Duodenal mucosa (tissue), 2 donors: Measurements from ENCODE around the gene TM9SF4.
"Not testable (repeated sequence)": the region's sequence is repeated elsewhere in the genome, so short reads cannot be mapped to it uniquely, and the experiment has no call there.

Experiments used
- H3K27ac ChIP-seq: one replicate; pipeline ENCODE4 v1.7.0; 2013; ENCODE audit warnings: low read depth, low read length
- H3K27me3 ChIP-seq, 2 donors: one replicate each; pipeline ENCODE4 v1.7.0; 2013; ENCODE audit warnings: low read length in 2 of 2, control low read depth in 1 of 2; ENCODE audit not compliant: insufficient read depth in 2 of 2, control insufficient read depth in 1 of 2
- H3K36me3 ChIP-seq, 2 donors: one replicate each; pipeline ENCODE4 v1.7.0; 2013; ENCODE audit warnings: low read length in 2 of 2, control low read depth in 1 of 2; ENCODE audit not compliant: insufficient read depth in 2 of 2, control insufficient read depth in 1 of 2
- H3K4me1 ChIP-seq, 2 donors: one replicate each; pipeline ENCODE4 v1.7.0; 2013; ENCODE audit warnings: low read length in 2 of 2, control low read depth in 1 of 2; ENCODE audit not compliant: insufficient read depth in 2 of 2, control insufficient read depth in 1 of 2
- H3K4me3 ChIP-seq, 2 donors: one replicate each; pipeline ENCODE4 v1.7.0; 2013; ENCODE audit warnings: low read length in 2 of 2, low read depth in 1 of 2
- H3K9ac ChIP-seq, 2 donors: one replicate each; pipeline ENCODE4 v1.7.0; 2013; ENCODE audit warnings: low read length in 2 of 2, low read depth in 1 of 2
- H3K9me3 ChIP-seq, 2 donors: one replicate each; pipeline ENCODE4 v1.7.0; 2013; ENCODE audit warnings: low read length in 2 of 2, control low read depth in 1 of 2; ENCODE audit not compliant: control insufficient read depth in 1 of 2

TM9SF4 gene

GRCh38 chr20:32113591-32114260 lies 4.2 kb downstream of the TM9SF4 start:
- H3K9me3 ChIP-seq: no peaks in the 10 kb centered on the region
- peaks cover 37 to 47% of the 10 kb centered on the region in 2 donors for H3K4me1 ChIP-seq
- H3K4me3 ChIP-seq: no peak overlapping the region
- H3K27ac ChIP-seq: no peak overlapping the region
- no peaks in the 10 kb centered on the region for H3K27me3 ChIP-seq
- H3K36me3 ChIP-seq: peaks cover 0 to 3% of the 10 kb centered on the region in 2 donors
- H3K9ac ChIP-seq: no peak overlapping the region

- Histone ChIP-seq H3K9me3 (no peaks in the 10 kb centered on the region), H3K4me3 (no peak overlapping the region), H3K9ac (no peak overlapping the region), H3K27ac (no peak overlapping the region), H3K4me1 (peaks cover 37 to 47% of the 10 kb centered on the region in 2 donors), H3K27me3 (no peaks in the 10 kb centered on the region), H3K36me3 (peaks cover 0 to 3% of the 10 kb centered on the region in 2 donors)
Observed at GRCh38 chr20:32114305-32114960, 4.9 kb downstream of the TM9SF4 start.

DNA sequence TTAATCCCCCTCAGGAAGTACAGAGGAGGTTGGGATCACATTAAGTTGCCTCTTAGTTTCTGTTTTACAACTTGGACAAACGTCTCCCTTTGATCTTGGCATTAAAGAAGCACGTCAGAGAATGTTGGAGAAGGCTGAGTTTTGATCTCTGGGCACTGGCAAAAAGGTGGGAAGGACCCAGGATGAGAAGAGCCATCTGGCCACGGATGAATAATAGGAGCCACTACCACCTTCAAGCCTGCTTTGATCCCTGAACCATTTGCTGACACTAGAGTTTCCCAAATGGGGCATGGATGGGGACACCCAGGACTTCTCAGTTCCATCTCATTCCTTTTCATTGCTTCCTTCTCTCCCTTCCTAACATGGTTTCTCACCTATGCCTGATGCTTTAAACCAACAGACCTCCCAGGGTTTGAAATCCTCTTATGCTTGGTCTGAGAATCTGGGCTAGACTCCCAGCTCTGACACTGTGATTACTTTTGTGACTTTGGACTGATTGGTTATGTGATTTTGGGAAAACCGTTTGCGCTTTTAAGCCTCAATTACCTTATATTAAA lies 5.8 kb downstream of the TM9SF4 start:
- Histone ChIP-seq H3K27ac (no peak overlapping the region), H3K4me3 (no peak overlapping the region), H3K36me3 (peaks cover 0 to 3% of the 10 kb centered on the region in 2 donors), H3K9me3 (no peaks in the 10 kb centered on the region), H3K4me1 (peaks cover 33 to 44% of the 10 kb centered on the region in 2 donors), H3K9ac (no peak overlapping the region), H3K27me3 (no peaks in the 10 kb centered on the region)

GRCh38 chr20:32116079-32116521 lies 6.6 kb downstream of the TM9SF4 start:
- no peaks in the 10 kb centered on the region for H3K9me3 ChIP-seq
- H3K27me3 ChIP-seq: no peaks in the 10 kb centered on the region
- no peak overlapping the region for H3K27ac ChIP-seq
- H3K9ac ChIP-seq: no peak overlapping the region
- H3K36me3 ChIP-seq: peaks cover 0 to 3% of the 10 kb centered on the region in 2 donors
- no peak overlapping the region for H3K4me3 ChIP-seq
- peaks cover 25 to 36% of the 10 kb centered on the region in 2 donors for H3K4me1 ChIP-seq

- H3K36me3 ChIP-seq, H3K27ac ChIP-seq, H3K9me3 ChIP-seq, H3K9ac ChIP-seq, H3K27me3 ChIP-seq, H3K4me3 ChIP-seq: not testable (repeated sequence)
- peaks cover 18 to 29% of the 10 kb centered on the region in 2 donors for H3K4me1 ChIP-seq
Observed at GRCh38 chr20:32116796-32117195, 7.3 kb downstream of the TM9SF4 start.

- H3K4me3 ChIP-seq, H3K9ac ChIP-seq, H3K27me3 ChIP-seq, H3K27ac ChIP-seq, H3K9me3 ChIP-seq, H3K36me3 ChIP-seq: not testable (repeated sequence)
- H3K4me1 ChIP-seq: peaks cover 1 to 16% of the 10 kb centered on the region in 2 donors
Observed at GRCh38 chr20:32118427-32118826, 8.9 kb downstream of the TM9SF4 start.

GRCh38 chr20:32119734-32120133 lies 10.2 kb downstream of the TM9SF4 start:
- Histone ChIP-seq H3K4me1 (peaks cover 0 to 7% of the 10 kb centered on the region in 2 donors), H3K9ac (no peak overlapping the region), H3K27me3 (no peaks in the 10 kb centered on the region), H3K4me3 (no peak overlapping the region), H3K9me3 (no peaks in the 10 kb centered on the region), H3K36me3 (peaks cover 2 to 5% of the 10 kb centered on the region in 2 donors), H3K27ac (no peak overlapping the region)

GRCh38 chr20:32121908-32122307 lies 12.4 kb downstream of the TM9SF4 start:
- H3K27me3 ChIP-seq, H3K27ac ChIP-seq, H3K4me1 ChIP-seq, H3K9me3 ChIP-seq, H3K4me3 ChIP-seq, H3K9ac ChIP-seq: not testable (repeated sequence)
- peaks cover 8 to 20% of the 10 kb centered on the region in 2 donors for H3K36me3 ChIP-seq

DNA sequence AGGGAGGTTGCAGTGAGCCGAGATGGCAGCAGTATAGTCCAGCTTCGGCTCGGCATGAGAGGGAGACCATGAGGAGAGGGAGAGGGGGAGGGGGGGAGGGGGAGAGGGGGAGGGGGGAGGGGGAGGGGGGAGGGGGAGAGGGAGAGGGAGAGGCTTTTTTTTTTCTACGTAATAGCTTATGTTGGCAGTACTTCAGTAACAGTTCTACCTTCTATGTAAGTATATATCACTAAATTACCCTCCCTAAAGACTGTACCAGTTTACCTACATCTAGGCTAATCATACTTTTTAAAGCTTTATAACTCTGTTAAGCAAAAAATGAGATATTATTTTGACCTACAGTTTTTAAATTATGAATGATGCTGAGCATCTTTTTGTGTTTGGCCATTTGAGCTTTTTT lies 13.6 kb downstream of the TM9SF4 start:
- Histone ChIP-seq H3K27me3 (no peaks in the 10 kb centered on the region), H3K4me1 (no peaks in the 10 kb centered on the region), H3K27ac (no peak overlapping the region), H3K36me3 (peaks cover 8 to 28% of the 10 kb centered on the region in 2 donors), H3K9ac (no peak overlapping the region), H3K9me3 (no peaks in the 10 kb centered on the region), H3K4me3 (no peak overlapping the region)

GRCh38 chr20:32124916-32125454 lies 15.5 kb downstream of the TM9SF4 start:
- Histone ChIP-seq H3K27me3 (no peaks in the 10 kb centered on the region), H3K4me1 (no peaks in the 10 kb centered on the region), H3K9ac (no peak overlapping the region), H3K9me3 (no peaks in the 10 kb centered on the region), H3K4me3 (no peak overlapping the region), H3K36me3 (peaks cover 8 to 28% of the 10 kb centered on the region in 2 donors), H3K27ac (no peak overlapping the region)
